ENCODE results near the gene KRIT1.

DNA sequence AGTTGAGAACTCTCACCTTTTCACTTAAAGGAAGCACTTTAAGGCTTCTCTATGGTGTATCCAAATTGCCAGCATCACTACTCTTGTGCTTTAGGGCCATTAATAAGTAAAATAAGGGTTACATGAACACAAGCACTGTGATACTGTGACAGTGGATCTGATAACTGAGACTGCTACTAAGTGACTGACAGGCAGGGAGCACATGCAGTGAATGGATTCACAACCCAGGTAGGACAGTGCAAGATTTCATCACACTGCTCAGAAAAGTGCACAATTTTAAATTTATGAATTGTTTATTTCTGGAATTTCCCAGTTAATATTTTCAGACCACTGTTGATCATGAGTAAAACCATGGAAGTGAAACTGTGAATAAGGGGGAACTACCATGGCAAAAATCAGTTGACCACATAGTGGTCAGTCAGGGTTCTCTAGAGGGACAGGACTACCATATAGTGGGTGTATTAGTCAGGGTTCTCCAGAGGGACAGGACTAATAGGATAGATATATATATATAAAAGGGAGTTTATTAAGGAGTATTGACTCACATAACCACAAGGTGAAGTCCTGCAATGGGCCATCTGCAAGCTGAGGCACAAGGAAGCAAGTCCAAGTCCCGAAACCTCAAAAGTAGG, 90.5 kb downstream of the KRIT1 start:
- TF ChIP-seq, protein P1, sequence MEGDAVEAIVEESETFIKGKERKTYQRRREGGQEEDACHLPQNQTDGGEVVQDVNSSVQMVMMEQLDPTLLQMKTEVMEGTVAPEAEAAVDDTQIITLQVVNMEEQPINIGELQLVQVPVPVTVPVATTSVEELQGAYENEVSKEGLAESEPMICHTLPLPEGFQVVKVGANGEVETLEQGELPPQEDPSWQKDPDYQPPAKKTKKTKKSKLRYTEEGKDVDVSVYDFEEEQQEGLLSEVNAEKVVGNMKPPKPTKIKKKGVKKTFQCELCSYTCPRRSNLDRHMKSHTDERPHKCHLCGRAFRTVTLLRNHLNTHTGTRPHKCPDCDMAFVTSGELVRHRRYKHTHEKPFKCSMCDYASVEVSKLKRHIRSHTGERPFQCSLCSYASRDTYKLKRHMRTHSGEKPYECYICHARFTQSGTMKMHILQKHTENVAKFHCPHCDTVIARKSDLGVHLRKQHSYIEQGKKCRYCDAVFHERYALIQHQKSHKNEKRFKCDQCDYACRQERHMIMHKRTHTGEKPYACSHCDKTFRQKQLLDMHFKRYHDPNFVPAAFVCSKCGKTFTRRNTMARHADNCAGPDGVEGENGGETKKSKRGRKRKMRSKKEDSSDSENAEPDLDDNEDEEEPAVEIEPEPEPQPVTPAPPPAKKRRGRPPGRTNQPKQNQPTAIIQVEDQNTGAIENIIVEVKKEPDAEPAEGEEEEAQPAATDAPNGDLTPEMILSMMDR (IDR thresholded peaks at IDR 0.05; ENCODE audit: extremely low read depth in 1 of 2, insufficient read depth in 1 of 2, low read depth in 1 of 2, low read length in 2 of 2): no peak
- TF ChIP-seq EZH2 (IDR thresholded peaks at IDR 0.05; ENCODE audit: borderline replicate concordance, low read depth, low read length, severe bottlenecking) (no peak), POLR2AphosphoS5 (IDR thresholded peaks at IDR 0.05; ENCODE audit: insufficient read depth, low read depth, low read length) (no peak), POLR2A (IDR thresholded peaks at IDR 0.05; ENCODE audit: low read depth, low read length) (no peak), FOS (IDR thresholded peaks at IDR 0.05; ENCODE audit: borderline replicate concordance, insufficient read depth, low read length) (no peak), GATA2 (IDR thresholded peaks at IDR 0.05; ENCODE audit: insufficient read depth, insufficient read length, low read depth, low read length) (no peak)
